ENCODE measurements around the gene PCED1A.

The PCED1A gene

DNA sequence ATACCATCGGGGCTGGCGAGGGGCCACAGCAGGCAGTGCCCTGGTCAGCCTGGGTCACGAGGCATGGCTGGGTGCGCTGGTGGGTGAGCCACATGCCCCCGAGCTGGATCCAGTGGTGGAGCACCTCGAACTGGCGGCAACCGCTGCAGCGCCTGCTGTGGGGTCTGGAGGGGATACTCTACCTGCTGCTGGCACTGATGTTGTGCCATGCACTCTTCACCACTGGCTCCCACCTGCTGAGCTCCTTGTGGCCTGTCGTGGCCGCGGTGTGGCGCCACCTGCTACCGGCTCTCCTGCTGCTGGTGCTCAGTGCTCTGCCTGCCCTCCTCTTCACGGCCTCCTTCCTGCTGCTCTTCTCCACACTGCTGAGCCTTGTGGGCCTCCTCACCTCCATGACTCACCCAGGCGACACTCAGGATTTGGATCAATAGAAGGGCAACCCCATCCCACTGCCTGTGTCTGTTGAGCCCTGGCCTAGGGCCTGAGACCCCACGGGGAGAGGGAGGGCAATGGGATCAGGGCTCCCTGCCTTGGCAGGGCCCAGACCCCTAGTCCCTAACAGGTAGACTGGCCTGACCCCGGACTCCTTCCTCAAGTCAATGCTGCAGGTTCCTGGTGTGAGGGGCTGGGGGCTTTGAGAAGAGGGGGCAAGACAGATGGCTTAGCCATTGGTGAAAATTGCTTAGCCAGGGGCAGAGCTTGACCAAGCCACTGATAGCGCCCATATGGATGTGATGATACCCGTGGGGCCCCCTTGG is 23.7 kb downstream of the PCED1A start:
- H3K27me3 Mint-ChIP-seq (ENCODE audit: low read depth): peaks cover 20% of the 10 kb centered on the region
- H3K9me3 Mint-ChIP-seq: peaks cover 22% of the 10 kb centered on the region
- H3K4me3 Mint-ChIP-seq: no peak overlapping the region
- TF ChIP-seq, protein P1, sequence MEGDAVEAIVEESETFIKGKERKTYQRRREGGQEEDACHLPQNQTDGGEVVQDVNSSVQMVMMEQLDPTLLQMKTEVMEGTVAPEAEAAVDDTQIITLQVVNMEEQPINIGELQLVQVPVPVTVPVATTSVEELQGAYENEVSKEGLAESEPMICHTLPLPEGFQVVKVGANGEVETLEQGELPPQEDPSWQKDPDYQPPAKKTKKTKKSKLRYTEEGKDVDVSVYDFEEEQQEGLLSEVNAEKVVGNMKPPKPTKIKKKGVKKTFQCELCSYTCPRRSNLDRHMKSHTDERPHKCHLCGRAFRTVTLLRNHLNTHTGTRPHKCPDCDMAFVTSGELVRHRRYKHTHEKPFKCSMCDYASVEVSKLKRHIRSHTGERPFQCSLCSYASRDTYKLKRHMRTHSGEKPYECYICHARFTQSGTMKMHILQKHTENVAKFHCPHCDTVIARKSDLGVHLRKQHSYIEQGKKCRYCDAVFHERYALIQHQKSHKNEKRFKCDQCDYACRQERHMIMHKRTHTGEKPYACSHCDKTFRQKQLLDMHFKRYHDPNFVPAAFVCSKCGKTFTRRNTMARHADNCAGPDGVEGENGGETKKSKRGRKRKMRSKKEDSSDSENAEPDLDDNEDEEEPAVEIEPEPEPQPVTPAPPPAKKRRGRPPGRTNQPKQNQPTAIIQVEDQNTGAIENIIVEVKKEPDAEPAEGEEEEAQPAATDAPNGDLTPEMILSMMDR (IDR thresholded peaks at IDR 0.05; ENCODE audit: unreplicated experiment in 3 of 3): no peak
- H3K36me3 Mint-ChIP-seq (ENCODE audit: low read depth): peaks cover 9% of the 10 kb centered on the region
- H3K4me1 Mint-ChIP-seq: peaks cover 50% of the 10 kb centered on the region
- peak overlapping the region; percentile 64 to 97 (median 68) for H3K27ac Mint-ChIP-seq

DNA sequence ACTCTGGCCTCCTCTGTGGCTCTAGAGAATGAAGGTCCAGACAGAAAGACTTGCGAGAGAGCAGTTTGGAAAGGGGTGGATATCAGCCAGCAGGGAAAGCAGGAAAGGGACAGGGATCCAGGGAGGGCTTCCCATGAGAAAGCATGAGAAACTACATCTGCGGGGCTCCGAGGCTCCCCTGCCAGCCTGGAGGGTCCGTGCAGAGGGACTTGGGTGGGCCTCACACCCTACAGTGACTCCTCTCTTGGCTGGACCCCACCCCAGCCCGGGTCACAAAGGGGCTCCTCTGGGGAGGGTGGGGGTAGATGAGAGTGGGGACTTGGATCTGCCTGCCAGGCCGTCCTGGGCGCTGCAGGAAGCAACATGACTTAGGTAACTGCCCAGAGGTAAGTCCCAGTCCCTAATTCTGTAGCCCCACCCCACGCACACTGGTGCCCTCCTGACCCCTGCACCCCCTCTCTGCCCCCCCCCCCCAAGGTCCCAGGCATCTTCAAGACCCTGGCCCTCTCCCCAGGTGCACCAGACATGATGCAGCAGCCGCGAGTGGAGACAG is 24.3 kb downstream of the PCED1A start, which contains the start of gene TMEM239:
Gene TMEM239 (plus strand): TSS at position 335 of the 553 bp plus-strand sequence. CDS start 191 bp downstream, at position 526.
- peaks cover 27% of the 10 kb centered on the region for H3K9me3 Mint-ChIP-seq
- TF ChIP-seq, protein P1 (IDR thresholded peaks at IDR 0.05; ENCODE audit: unreplicated experiment in 3 of 3): no peak
- peaks cover 46% of the 10 kb centered on the region for H3K4me1 Mint-ChIP-seq
- no peak within 1 kb of the TSS for H3K4me3 Mint-ChIP-seq
- peaks cover 15% of the 10 kb centered on the region for H3K27me3 Mint-ChIP-seq (ENCODE audit: low read depth)
- H3K36me3 Mint-ChIP-seq (ENCODE audit: low read depth): peaks cover 11% of the 10 kb centered on the region
- peak within 1 kb of the TSS; percentile 78 to 97 (median 95) for H3K27ac Mint-ChIP-seq

DNA sequence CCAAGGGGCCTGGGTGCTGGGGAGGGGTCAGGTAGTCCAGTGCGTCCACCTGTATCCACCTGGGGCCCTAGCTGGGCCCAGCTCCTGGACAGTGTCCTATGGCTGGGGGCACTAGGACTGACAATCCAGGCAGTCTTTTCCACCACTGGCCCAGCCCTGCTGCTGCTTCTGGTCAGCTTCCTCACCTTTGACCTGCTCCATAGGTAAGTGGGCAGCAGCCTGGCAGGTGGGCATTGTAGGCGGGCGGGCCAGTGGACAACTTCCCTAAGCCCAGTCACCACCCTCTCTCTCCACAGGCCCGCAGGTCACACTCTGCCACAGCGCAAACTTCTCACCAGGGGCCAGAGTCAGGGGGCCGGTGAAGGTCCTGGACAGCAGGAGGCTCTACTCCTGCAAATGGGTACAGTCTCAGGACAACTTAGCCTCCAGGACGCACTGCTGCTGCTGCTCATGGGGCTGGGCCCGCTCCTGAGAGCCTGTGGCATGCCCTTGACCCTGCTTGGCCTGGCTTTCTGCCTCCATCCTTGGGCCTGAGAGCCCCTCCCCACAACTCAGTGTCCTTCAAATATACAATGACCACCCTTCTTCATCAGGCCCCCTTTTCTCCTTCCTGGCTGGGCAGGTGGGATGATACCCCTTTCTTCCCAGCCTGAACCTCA is 25.1 kb downstream of the PCED1A start:
- no peak overlapping the region for H3K4me3 Mint-ChIP-seq
- peaks cover 14% of the 10 kb centered on the region for H3K36me3 Mint-ChIP-seq (ENCODE audit: low read depth)
- TF ChIP-seq, protein P1 (IDR thresholded peaks at IDR 0.05; ENCODE audit: unreplicated experiment in 3 of 3): no peak
- H3K27ac Mint-ChIP-seq: peak overlapping the region; percentile 78 to 95 (median 84)
- H3K4me1 Mint-ChIP-seq: peaks cover 43% of the 10 kb centered on the region
- H3K27me3 Mint-ChIP-seq (ENCODE audit: low read depth): peaks cover 19% of the 10 kb centered on the region
- H3K9me3 Mint-ChIP-seq: peaks cover 31% of the 10 kb centered on the region

DNA sequence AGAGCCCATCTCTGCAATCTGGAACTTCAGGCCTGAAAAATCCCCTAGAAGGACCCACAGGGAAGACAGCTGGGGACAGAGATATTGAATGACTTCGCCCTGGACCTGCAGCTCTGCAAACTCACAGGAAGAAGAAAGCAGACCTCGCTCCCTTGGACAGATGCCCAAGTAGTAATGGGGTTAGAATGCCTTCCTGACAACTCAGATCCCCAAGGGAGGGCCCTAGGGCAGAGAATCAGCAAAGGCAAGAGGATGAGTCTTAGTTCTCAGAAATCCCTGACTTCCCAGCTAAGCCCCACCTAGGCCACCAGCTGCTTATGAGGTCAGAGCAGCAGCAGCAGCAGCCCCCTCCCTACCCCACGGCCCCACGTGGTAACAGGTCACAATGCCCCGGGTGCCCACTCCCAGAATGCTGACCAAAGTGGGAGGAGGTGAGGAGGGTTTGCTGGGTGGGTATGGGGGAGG is 25.8 kb downstream of the PCED1A start, which contains the start of gene C20orf141:
Gene C20orf141 (plus strand): TSS at position 401 of the 465 bp plus-strand sequence. CDS start 198 bp downstream, outside the sequence.
- Mint-ChIP-seq H3K36me3 (ENCODE audit: low read depth) (peaks cover 14% of the 10 kb centered on the region), H3K27me3 (ENCODE audit: low read depth) (peaks cover 19% of the 10 kb centered on the region), H3K9me3 (peaks cover 31% of the 10 kb centered on the region), H3K4me3 (peak within 1 kb of the TSS in 2 of 3 experiments; percentile 1 to 8), H3K27ac (peak within 1 kb of the TSS; percentile 78 to 95 (median 84)), H3K4me1 (peaks cover 36% of the 10 kb centered on the region)
- TF ChIP-seq, protein P1 (IDR thresholded peaks at IDR 0.05; ENCODE audit: unreplicated experiment in 3 of 3): no peak

DNA sequence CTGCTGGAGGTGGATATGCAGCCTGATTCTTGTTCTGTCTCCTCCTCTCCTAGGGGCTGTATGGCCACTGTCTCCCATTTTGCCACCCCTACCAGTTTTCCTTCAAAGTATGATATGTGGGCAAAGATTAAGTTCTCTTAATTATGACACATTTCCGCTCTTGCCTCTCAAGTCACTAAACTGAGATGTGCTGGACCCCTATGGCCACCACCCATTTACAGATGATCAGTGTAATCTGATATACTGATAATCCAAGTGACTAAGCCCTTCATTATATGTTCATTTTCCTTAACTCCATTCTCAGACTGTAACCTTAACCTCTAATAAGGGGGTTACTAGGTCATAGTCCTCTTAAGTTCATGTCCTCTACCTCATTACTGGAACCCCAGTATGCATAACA is 26.4 kb downstream of the PCED1A start:
- Mint-ChIP-seq H3K36me3 (ENCODE audit: low read depth) (peaks cover 14% of the 10 kb centered on the region), H3K4me3 (peak overlapping the region in 1 of 3 experiments; percentile 1), H3K27ac (peak overlapping the region; percentile 41 to 81 (median 78)), H3K4me1 (peaks cover 36% of the 10 kb centered on the region), H3K27me3 (ENCODE audit: low read depth) (peaks cover 21% of the 10 kb centered on the region), H3K9me3 (peaks cover 33% of the 10 kb centered on the region)
- TF ChIP-seq, protein P1 (IDR thresholded peaks at IDR 0.05; ENCODE audit: unreplicated experiment in 3 of 3): no peak
